OCI-LY3 (cell line): ENCODE results near the gene FFAR3.
"Not testable (repeated sequence)": the region's sequence is repeated elsewhere in the genome, so short reads cannot be mapped to it uniquely, and the experiment has no call there.

ENCODE experiments used
- H2AFZ ChIP-seq: fragments of 200-600, 300-600 bp; shearing (Covaris generic); 2 replicates; pipeline ENCODE4 v1.6.0; 2014; ENCODE audit warnings: antibody characterized with exemption, low read depth, low read length
- H3K27ac ChIP-seq: fragments of 200-600, 300-600 bp; sonication (generic); 2 replicates; pipeline ENCODE4 v1.5.1; 2014; ENCODE audit warnings: mild to moderate bottlenecking, low read length, moderate library complexity, mixed read lengths
- H3K27me3 ChIP-seq: fragments of 200-600, 300-600 bp; sonication (generic); 2 replicates; pipeline ENCODE4 v1.6.1; 2014; ENCODE audit warnings: low read depth, low read length, mixed read lengths
- H3K36me3 ChIP-seq: fragments of 200-600, 300-600 bp; sonication (generic); replicated peaks from 2 replicates; pipeline ENCODE3; 2014; ENCODE audit warnings: low read depth, low read length, mixed read lengths
- H3K4me1 ChIP-seq: fragments of 300-600, 200-600 bp; sonication (generic); 2 replicates; pipeline ENCODE4 v1.6.1; 2014; ENCODE audit warnings: low read length, mixed read lengths
- H3K4me2 ChIP-seq: fragments of 200-600, 300-600 bp; sonication (generic); 2 replicates; pipeline ENCODE4 v1.6.1; 2014; ENCODE audit warnings: low read length, mixed read lengths
- H3K4me3 ChIP-seq: fragments of 300-600, 200-600 bp; sonication (generic); 2 replicates; pipeline ENCODE4 v1.5.1; 2014; ENCODE audit warnings: antibody characterized with exemption, mild to moderate bottlenecking, low read length, moderate library complexity
- H3K79me2 ChIP-seq: fragments of 300-600, 200-600 bp; shearing (Covaris generic); 2 replicates; pipeline ENCODE4 v1.6.1; 2014; ENCODE audit warnings: mild to moderate bottlenecking, low read length, mixed read lengths
- H3K9ac ChIP-seq: fragments of 300-600, 200-600 bp; shearing (Covaris generic); 2 replicates; pipeline ENCODE4 v1.6.0; 2014; ENCODE audit warnings: mild to moderate bottlenecking, low read length, moderate library complexity
- H3K9me3 ChIP-seq: fragments of 200-600, 300-600 bp; shearing (Covaris generic); 2 replicates; pipeline ENCODE4 v1.6.1; 2014; ENCODE audit warnings: low read length, mixed read lengths; ENCODE audit not compliant: insufficient read depth
- H4K20me1 ChIP-seq: fragments of 200-600, 300-600 bp; sonication (generic); 2 replicates; pipeline ENCODE4 v1.6.1; 2016; ENCODE audit warnings: low read length, mixed read lengths; ENCODE audit not compliant: insufficient read depth
- EZH2phosphoT487 ChIP-seq: fragments of 200-600 bp; shearing (Covaris generic); IDR thresholded peaks from 2 replicates; pipeline ENCODE4 v1.6.1; 2018; ENCODE audit warnings: antibody characterized with exemption, mixed run types, low read depth
- TF ChIP-seq, protein P1 (sequence below): fragments of 200-600, 300-600 bp; sonication (generic); IDR thresholded peaks from 2 replicates; pipeline ENCODE4 v1.5.1; 2014; ENCODE audit warnings: antibody characterized with exemption, low read length, low read depth

Gene FFAR3

DNA sequence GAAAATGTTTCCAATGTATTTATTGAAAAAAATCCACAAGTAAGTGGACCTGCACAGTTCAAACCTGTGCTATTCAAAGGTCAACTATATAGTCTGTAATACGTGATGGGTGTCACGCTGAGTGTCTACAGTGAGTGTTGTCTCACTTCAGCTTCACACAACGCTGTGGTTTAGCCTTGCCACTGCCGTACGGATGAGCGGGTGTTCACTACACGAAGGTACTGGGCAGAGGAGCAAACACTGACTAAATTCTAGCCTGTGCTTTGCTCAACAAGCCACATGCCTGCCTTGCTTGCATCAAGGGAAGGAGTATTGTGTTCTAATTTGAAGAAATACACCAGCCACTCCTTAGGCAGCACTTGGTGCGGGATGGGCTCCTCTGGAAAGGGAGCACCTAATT, 3.4 kb upstream of the FFAR3 start:
- H3K9me3 ChIP-seq: no peaks in the 10 kb centered on the region
- no peaks in the 10 kb centered on the region for H3K79me2 ChIP-seq
- H3K27ac ChIP-seq: no peak overlapping the region
- no peaks in the 10 kb centered on the region for H4K20me1 ChIP-seq
- 0 out of 2 replicates have a peak, but pooled peaks cover 11% of the 10 kb centered on the region for H3K27me3 ChIP-seq
- H3K4me2 ChIP-seq: no peak overlapping the region
- H2AFZ ChIP-seq: no peak overlapping the region
- H3K36me3 ChIP-seq: no peaks in the 10 kb centered on the region
- H3K9ac ChIP-seq: no peak overlapping the region
- TF ChIP-seq EZH2phosphoT487: no peak
- TF ChIP-seq, protein P1, sequence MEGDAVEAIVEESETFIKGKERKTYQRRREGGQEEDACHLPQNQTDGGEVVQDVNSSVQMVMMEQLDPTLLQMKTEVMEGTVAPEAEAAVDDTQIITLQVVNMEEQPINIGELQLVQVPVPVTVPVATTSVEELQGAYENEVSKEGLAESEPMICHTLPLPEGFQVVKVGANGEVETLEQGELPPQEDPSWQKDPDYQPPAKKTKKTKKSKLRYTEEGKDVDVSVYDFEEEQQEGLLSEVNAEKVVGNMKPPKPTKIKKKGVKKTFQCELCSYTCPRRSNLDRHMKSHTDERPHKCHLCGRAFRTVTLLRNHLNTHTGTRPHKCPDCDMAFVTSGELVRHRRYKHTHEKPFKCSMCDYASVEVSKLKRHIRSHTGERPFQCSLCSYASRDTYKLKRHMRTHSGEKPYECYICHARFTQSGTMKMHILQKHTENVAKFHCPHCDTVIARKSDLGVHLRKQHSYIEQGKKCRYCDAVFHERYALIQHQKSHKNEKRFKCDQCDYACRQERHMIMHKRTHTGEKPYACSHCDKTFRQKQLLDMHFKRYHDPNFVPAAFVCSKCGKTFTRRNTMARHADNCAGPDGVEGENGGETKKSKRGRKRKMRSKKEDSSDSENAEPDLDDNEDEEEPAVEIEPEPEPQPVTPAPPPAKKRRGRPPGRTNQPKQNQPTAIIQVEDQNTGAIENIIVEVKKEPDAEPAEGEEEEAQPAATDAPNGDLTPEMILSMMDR: no peak
- no peak overlapping the region for H3K4me3 ChIP-seq
- H3K4me1 ChIP-seq: peaks cover 21% of the 10 kb centered on the region

DNA sequence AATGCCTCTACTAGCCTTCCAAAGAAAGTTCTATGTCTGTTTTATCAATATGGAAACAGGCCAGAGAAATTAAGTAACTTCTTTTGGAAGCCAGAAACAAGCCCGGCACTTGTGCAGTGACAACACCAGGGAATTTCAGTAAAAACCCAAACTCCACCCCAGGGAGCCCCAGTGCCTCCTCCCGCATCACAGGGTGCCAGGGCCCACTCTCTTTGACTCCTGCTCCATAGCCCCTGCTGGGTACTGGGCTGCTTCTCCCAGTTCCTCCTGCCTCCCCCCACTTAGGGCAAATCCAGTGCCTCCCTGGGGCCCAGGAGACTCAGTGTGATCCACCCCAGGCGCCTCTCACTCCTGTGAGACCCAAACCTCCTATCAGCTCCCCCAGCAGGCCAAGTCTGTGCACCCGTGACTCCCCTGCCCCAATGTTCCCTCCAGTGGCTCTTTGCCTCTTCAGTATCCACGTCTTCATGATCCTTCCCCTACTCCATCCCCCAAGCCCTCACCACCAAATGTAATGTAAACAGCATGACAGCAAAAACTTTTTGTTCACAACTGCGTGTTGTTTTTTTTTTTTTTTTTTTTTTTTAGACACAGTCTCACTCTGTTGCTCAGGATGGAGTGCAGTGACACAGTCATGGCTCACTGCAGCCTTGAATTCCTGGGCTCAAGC, 2.3 kb upstream of the FFAR3 start:
- Histone ChIP-seq H3K9me3 (no peaks in the 10 kb centered on the region), H3K36me3 (no peaks in the 10 kb centered on the region), H2AFZ (no peak overlapping the region), H3K4me3 (no peak overlapping the region), H3K4me1 (peaks cover 11% of the 10 kb centered on the region), H3K27ac (no peak overlapping the region), H3K79me2 (no peaks in the 10 kb centered on the region), H3K27me3 (0 out of 2 replicates have a peak, but pooled peaks cover 12% of the 10 kb centered on the region), H3K4me2 (no peak overlapping the region), H4K20me1 (no peaks in the 10 kb centered on the region), H3K9ac (no peak overlapping the region)
- TF ChIP-seq, protein P1: no peak
- no peak for TF ChIP-seq EZH2phosphoT487

DNA sequence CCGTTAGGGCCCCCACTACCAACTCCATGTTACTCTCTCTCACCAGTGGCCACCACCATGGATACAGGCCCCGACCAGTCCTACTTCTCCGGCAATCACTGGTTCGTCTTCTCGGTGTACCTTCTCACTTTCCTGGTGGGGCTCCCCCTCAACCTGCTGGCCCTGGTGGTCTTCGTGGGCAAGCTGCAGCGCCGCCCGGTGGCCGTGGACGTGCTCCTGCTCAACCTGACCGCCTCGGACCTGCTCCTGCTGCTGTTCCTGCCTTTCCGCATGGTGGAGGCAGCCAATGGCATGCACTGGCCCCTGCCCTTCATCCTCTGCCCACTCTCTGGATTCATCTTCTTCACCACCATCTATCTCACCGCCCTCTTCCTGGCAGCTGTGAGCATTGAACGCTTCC, 574 bp downstream of the FFAR3 start:
- H3K27me3 ChIP-seq: peaks cover 19% of the 10 kb centered on the region; the same call in 1 of the 2 replicates
- H3K9me3 ChIP-seq, H4K20me1 ChIP-seq, H3K4me2 ChIP-seq, H3K4me1 ChIP-seq, H3K27ac ChIP-seq, H2AFZ ChIP-seq, H3K79me2 ChIP-seq, H3K4me3 ChIP-seq, H3K36me3 ChIP-seq, H3K9ac ChIP-seq: not testable (repeated sequence)

DNA sequence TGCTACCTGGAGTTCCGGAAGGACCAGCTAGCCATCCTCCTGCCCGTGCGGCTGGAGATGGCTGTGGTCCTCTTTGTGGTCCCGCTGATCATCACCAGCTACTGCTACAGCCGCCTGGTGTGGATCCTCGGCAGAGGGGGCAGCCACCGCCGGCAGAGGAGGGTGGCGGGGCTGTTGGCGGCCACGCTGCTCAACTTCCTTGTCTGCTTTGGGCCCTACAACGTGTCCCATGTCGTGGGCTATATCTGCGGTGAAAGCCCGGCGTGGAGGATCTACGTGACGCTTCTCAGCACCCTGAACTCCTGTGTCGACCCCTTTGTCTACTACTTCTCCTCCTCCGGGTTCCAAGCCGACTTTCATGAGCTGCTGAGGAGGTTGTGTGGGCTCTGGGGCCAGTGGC, 1.1 kb downstream of the FFAR3 start:
- peaks cover 19% of the 10 kb centered on the region; the same call in 1 of the 2 replicates for H3K27me3 ChIP-seq
- H3K4me1 ChIP-seq, H3K4me3 ChIP-seq, H4K20me1 ChIP-seq, H3K9ac ChIP-seq, H2AFZ ChIP-seq, H3K79me2 ChIP-seq, H3K27ac ChIP-seq, H3K9me3 ChIP-seq, H3K4me2 ChIP-seq, H3K36me3 ChIP-seq: not testable (repeated sequence)

DNA sequence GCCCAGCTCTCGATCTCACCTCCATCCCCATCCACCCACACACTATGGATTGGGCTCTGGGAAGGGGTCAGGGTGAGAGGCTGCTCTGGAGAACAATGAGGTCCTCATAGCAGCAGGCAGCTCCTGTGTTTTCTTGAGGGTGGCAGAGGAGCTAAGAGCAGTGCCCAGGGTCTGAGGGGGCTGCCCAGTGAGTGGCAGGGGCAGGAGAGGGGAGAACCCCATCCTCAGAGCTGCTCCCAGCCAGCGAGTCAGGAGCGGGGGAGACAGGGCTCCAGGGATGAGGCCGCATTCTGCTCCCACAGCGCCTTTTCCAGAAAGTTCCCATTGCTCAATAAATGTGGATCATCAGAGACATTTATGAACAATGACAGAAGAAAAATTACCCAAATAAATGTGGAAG, 1.8 kb downstream of the FFAR3 start:
- not testable (repeated sequence) for H3K9ac ChIP-seq, H3K4me2 ChIP-seq, H4K20me1 ChIP-seq, H3K36me3 ChIP-seq, H3K27ac ChIP-seq, H3K9me3 ChIP-seq, H3K79me2 ChIP-seq, H3K4me3 ChIP-seq, H3K4me1 ChIP-seq, H2AFZ ChIP-seq
- H3K27me3 ChIP-seq: peaks cover 19% of the 10 kb centered on the region; the same call in 1 of the 2 replicates
